HG03039 (cell line): Measurements from ENCODE around the gene PSMC2.

Experiments
- ATAC-seq: cut with Tn5 transposase; IDR thresholded peaks from one replicate; pipeline ENCODE4 v1.9.1; 2021; ENCODE audit warnings: mild to moderate bottlenecking, moderate library complexity; ENCODE audit not compliant: unreplicated experiment

The PSMC2 gene

DNA sequence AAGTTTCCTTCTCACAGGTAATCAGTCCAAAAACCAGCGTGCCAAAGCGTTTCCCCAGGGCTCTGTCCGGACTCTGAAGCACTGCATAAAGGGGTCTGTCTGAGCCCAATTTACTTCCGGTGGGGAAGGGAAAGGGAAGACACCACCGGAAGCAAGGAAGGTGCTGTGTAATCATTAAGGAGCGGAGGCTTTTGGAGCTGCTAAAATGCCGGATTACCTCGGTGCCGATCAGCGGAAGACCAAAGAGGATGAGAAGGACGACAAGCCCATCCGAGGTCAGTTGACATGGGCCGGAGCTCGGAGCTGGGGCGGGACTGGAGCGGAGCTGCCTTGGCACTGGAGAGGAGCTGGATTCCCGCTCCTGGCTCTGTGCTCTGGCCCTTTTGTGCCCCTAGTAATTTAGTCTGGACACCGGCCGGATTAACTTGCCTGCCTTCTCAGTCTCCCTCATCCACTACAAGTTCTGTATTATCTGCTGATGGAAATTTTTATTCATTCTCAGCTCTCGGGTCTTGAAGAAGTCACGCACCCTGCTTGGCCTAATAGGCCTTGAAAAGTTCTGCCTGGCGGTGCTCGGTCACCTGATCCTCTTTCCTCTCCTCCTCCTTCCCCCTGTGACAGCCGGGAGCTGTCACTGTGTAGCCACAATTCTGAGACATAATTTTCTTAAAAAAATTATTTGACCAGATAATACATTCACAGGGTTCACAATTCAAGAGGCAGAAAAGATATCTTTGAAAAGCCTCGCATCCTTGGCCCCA lies at the start of gene PSMC2:
TSS of gene PSMC2 (plus strand) at position 137 of the 761 bp plus-strand sequence. CDS start at position 206, 69 bp downstream.
- ATAC-seq: peak; percentile 66

- no peak for ATAC-seq
Observed at GRCh38 chr7:103297837-103298179, 49.6 kb upstream of the PSMC2 start.

DNA sequence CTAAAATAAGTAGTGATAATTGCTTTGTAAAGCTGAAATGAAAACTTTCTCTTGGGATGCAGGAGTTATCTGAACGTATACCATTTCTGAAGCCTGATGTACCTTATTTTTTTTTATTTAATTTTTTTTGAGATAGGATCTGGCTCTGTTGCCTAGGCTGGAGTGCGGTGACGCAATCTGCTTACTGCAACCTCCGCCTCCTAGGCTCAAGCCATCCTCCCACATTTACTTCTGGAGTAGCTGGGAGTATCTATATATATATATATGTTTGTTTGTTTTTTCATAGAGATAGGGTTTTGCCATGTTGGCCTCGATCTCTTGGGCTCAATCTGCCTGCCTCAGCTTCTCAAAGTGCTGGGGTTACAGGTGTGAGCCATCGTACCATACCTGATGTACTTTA lies 47.8 kb upstream of the PSMC2 start:
- no peak for ATAC-seq

- ATAC-seq: no peak
Observed at GRCh38 chr7:103301441-103301840, 46.0 kb upstream of the PSMC2 start.

- ATAC-seq: no peak
Observed at GRCh38 chr7:103307503-103308231, 39.8 kb upstream of the PSMC2 start.

- ATAC-seq: no peak
Observed at GRCh38 chr7:103314852-103315251, 32.6 kb upstream of the PSMC2 start.

DNA sequence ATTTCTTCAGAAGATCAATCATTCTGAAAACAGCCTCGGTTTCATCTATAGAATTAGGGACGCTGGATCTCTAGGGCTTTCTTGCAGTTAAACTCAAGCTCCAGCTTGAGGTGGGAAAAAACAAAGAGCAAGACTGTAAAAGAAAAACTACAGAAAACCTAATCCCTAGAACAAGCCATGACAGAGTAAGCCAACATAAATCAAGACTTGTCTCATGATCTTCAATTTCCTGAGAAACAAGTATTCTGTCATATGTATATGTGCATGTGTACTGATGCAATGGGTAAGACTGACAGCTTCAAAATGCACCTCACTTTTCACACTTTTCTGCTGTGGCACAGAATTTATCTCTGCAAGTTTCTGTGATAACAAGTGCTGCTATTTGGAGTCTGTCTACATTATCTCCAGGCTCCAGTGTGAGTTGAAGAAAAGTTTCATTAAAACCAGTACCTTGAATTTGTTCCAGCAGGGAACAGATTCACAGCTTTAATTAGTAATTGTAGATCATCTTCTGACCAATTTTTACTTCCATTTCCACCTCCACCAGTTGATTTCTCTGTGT lies 31.0 kb upstream of the PSMC2 start:
- no peak for ATAC-seq

DNA sequence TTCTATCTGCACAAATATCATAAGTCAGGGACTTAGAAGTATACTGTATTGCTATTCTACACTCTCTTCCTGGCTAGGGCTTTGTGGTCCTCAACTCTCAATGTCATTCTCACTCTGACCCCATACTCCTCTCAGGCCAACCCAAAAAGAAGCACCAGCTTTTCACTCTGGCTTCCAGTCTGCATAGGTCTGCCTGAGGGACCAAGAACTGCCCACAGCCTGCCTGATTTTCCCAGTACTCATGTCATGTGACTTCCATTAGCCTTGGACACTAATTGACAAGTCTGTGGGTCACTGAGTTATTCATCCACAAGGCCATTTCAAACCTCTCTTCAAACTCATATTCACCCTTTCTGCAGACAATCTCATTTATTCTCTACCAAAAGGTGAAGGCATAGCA lies 30.4 kb upstream of the PSMC2 start:
- no peak for ATAC-seq

- ATAC-seq: no peak
Observed at GRCh38 chr7:103325744-103326143, 21.7 kb upstream of the PSMC2 start.

GRCh38 chr7:103336761-103337160 lies 10.7 kb upstream of the PSMC2 start:
- no peak for ATAC-seq

- no peak for ATAC-seq
Observed at GRCh38 chr7:103338864-103339263, 8.6 kb upstream of the PSMC2 start.

DNA sequence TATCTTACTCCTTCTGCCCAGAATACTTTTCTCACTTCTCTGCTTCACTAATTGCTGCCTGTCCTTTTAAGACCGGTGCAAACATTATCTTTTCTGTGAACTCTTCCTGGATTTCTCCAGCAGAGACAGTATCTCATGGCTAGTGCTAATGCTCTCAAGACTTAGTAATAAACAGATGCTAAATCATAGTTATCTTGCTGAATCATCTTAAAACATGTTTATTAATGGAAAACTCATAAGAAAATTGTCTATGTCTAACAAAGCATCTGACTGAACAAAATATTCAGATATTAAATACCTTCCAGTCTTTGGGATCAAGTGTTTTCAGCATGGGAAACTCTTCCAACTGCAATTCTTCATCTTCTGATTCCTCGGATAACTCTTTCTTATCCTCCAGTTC lies 6.0 kb upstream of the PSMC2 start:
- ATAC-seq: no peak

DNA sequence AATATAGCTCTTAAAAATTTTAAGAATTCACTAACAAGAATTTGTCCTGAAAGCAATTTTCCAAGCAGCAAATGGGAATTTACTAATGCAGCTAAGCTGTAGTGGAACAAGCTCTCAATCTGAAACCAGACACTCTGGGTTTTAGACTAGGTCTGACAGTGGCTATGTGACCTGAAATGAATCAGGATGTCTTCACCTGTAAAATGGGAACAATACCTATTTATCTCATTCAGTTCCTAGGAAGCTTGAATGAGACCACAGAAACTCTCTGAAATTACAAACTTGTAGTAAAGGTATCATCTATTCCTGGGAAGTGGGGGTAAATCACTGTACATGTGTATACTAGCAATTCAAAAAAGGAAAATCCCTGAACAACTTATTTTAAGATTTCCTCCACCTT lies 4.1 kb upstream of the PSMC2 start:
- ATAC-seq: no peak

- peak; percentile 7 for ATAC-seq
Observed at GRCh38 chr7:103343758-103344452, 3.5 kb upstream of the PSMC2 start.

DNA sequence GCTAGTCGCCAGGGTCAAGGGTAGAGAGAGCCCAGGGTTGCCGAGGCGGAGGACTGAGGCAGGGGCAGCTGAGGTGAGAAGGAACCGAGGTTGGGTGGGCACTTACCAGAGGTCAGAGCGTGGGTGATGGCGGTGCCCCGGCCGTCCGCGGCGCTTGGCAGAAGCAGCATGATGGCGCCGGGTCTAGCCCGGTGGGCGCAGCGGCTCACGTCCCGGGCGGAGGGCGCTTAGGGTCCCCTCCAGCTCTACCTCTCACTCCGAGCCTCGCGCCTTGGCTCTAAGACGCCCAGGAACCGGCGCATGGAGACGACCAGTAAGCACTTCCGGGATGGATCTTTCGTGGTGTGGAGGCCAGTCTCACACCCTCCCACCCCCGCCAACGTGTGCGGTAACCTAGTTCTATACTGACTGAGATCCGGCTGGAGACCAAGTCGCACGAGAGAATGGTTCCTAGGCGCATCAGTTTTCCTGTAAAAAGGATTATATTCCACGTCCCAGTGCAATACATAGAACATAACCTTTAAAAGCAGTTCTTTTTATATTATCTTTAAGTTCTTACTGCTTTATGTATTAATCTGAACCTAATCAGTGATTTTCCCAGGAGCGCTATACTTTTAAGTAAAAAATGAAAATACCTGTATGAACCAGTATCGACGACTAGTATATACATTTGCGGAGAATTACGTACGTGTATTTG lies 2.8 kb upstream of the PSMC2 start, which contains the start of gene DNAJC2:
TSS of gene DNAJC2 (minus strand) at position 315 of the 697 bp plus-strand sequence. CDS start at position 170, 145 bp downstream.
- ATAC-seq: peak; percentile 72

DNA sequence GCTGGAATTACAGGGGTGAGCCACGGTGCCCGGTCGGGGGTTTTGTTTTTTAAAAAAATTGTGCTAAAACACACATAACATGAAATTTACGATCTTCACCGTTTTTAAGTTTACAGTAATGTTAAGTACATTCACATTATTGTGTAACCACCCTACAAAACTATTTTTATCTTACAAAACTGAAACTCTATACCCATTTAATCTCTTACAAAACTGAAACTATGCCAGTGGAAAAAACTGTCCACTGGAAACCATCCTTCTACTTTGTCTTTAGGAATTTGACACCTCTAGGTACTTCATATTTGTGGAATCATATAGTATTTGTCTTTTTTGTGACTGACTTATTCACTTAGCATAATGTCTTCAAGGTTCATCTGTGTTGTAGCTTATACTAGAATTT lies 1.0 kb upstream of the PSMC2 start:
- no peak for ATAC-seq

DNA sequence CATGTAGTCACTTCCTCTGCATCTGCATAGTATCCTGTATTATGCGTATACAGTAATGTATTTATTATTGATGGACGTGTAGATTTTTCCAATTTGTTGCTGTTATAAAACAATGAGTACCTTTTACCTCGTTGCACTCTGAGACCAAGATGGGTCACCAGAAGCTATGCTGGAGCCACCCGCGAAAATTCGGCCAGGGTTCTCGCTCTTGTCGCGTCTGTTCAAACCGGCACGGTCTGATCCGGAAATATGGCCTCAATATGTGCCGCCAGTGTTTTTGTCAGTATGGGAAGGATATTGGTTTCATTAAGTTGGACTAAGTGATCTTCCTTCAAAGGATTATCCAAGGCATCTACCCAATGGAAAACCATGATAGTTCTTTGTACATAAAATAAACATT lies 1.0 kb downstream of the PSMC2 start:
- no peak for ATAC-seq

DNA sequence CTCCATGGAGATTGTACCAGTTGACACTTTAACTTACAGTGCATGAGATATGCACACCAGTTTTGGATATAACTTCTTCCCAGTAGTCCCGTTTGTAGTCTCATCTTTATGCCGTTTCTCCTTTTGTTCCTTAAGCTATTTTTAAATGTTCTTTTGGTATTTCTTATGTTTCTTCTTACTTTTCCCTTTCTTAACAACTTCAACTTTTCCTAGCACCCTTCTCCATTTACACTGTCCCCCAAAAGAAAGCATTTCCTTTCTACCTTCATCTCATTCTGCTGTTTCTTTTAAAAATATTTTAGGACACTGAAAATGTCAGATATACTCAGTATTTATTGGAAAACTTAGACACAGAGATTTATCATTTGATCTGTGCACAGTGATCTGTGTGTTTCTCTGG lies 1.5 kb downstream of the PSMC2 start:
- no peak for ATAC-seq

DNA sequence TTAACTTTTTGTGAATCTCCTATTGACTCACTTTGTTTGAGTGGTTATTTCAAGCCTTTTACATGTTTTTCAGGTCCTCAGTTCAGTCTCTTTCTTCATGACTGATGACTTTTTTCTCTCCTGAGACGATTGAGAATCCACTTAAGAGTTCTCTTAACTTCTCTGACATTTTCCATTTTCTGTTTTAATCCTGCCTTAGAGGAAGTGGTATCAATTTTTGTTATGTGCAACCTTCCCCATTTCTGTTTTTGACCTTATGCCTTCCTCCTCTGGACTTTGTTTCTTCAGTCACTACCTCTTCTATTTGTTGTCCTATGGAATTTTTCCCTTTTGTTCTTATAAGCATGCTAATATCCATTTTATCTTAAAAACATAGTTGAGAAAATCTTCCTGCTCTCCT lies 2.4 kb downstream of the PSMC2 start:
- no peak for ATAC-seq

DNA sequence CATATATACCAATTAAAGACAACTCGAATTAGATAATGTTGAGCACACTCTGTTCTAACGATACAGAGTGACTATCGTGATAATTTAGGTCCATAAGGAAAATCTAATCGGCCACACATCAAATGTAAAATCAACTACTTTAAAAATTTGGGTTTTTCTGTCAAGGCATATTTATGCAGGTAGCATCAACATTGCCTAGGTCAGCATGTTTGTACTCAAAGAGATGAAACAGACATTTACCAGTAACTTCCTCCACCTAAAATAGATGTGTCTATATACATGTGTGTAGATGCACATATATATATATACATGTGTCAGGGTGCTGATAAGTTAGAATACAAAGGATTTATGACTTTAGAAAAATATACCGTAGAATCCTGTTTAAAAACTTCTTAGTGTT lies 22.0 kb downstream of the PSMC2 start:
- no peak for ATAC-seq
